ENCODE data around the gene ROPN1B. TPM values are rescaled to one million over a fixed set of nuclear protein-coding genes. Genes with fewer than 3 reads are reported as not detected.

The ROPN1B gene
- total and polyA plus RNA-seq, 2 of the 8 experiments (the other 6 are each of a cell fraction or from before 2014, with no cell fraction given), result 0.30 TPM; not detected in 1

GRCh38 chr3:126025862-126026261 is 56.9 kb downstream of the ROPN1B start:
- Histone ChIP-seq H3K27me3 (replicated peaks in 1 of 4; ENCODE audit: control insufficient read depth in 3 of 4, extremely low read depth in 1 of 4, insufficient read depth in 3 of 4, low read length in 3 of 4) (no peaks in the 10 kb centered on the region), H2AK5ac (ENCODE audit: low read depth, low read length) (no peak overlapping the region), H4K20me1 (replicated peaks in 1 of 2; ENCODE audit: control insufficient read depth in 1 of 2, insufficient read depth in 2 of 2, low read length in 2 of 2) (no peaks in the 10 kb centered on the region), H2BK5ac (ENCODE audit: low read depth, low read length) (no peak overlapping the region; the same call in 1 of the 2 replicates), H2BK15ac (ENCODE audit: low read length) (no peak overlapping the region), H3K23me2 (ENCODE audit: low read depth, low read length) (no peaks in the 10 kb centered on the region), H4K5ac (ENCODE audit: insufficient read length, low read depth, low read length) (no peak overlapping the region), H3K56ac (replicated peaks; ENCODE audit: insufficient read length, low read depth, low read length) (no peak overlapping the region), H2AFZ (ENCODE audit: low read length) (no peak overlapping the region), H3K4ac (replicated peaks; ENCODE audit: insufficient read length, low read depth, low read length) (no peak overlapping the region), H3K36me3 (ENCODE audit: control insufficient read depth in 2 of 4, insufficient read depth in 4 of 4, low read length in 3 of 4) (peaks cover 0 to 3% (median 1%) of the 10 kb centered on the region in 4 experiments; a peak in 2 of 8 replicates), H2BK20ac (ENCODE audit: low read length) (no peak overlapping the region), H3K14ac (ENCODE audit: insufficient read length) (no peak overlapping the region), H3K4me1 (replicated peaks in 1 of 4; ENCODE audit: control insufficient read depth in 3 of 4, insufficient read depth in 4 of 4, low read length in 3 of 4) (peaks cover 0 to 12% (median 2%) of the 10 kb centered on the region in 4 experiments; a peak in 4 of 7 replicates), H2BK120ac (replicated peaks; ENCODE audit: low read depth, low read length) (no peak overlapping the region), H2BK12ac (ENCODE audit: low read depth, low read length) (peak overlapping the region; percentile 27; the same call in 1 of the 2 replicates), H3K79me1 (ENCODE audit: low read depth, low read length) (no peaks in the 10 kb centered on the region), H3K18ac (ENCODE audit: extremely low read depth, low read length) (no peak overlapping the region), H3K9ac (replicated peaks in 1 of 4; ENCODE audit: extremely low read depth in 1 of 4, low read depth in 3 of 4, low read length in 3 of 4) (no peak overlapping the region), H3K27ac (ENCODE audit: low read depth, low read length) (no peak overlapping the region), H3K79me2 (ENCODE audit: control insufficient read depth in 1 of 2, insufficient read depth in 2 of 2, low read length in 2 of 2) (no peaks in the 10 kb centered on the region), H3K4me2 (ENCODE audit: insufficient read depth in 1 of 2, low read depth in 2 of 2, low read length in 2 of 2) (no peak overlapping the region), H3K4me3 (ENCODE audit: extremely low read depth in 1 of 4, insufficient read depth in 2 of 4, low read depth in 3 of 4, low read length in 4 of 4) (no peak overlapping the region), H4K91ac (replicated peaks; ENCODE audit: insufficient read length, low read length) (no peak overlapping the region), H4K8ac (ENCODE audit: extremely low read depth, insufficient read depth, low read length) (no peak overlapping the region; the same call in 1 of the 2 replicates), H3K23ac (ENCODE audit: insufficient read length) (no peak overlapping the region), H3K9me3 (ENCODE audit: insufficient read depth in 2 of 2, low read depth in 1 of 2, low read length in 1 of 2) (peaks cover 24 to 26% of the 10 kb centered on the region in 2 experiments)
- 81% methylated on average over 4 of the region's 4 CpGs; no CpG with 5 or more reads in 1 of the 2 experiments for WGBS, 2 experiments (ENCODE audit: extremely low coverage in 1 of 2, insufficient coverage in 1 of 2, insufficient read length in 1 of 2, insufficient replicate concordance in 2 of 2, low coverage in 1 of 2, low lambda C conversion rate in 2 of 2, missing lambda C conversion rate in 1 of 2)
- DNase-seq (ENCODE audit: low read depth in 1 of 2, low spot score in 2 of 2) (peak in 1 of 2 experiments; percentile 19), FAIRE-seq (no peak)
- ChIA-PET CTCF (ENCODE audit: partially characterized antibody) (interaction anchor here (0.9 to 1.1 kb wide), 3 partner anchors 17 to 20 kb away, joined by 4 read pairs; no protein-coding TSS in a partner anchor), POLR2A (ENCODE audit: partially characterized antibody) (no interaction called here)
- TF ChIP-seq SP1 (IDR thresholded peaks at IDR 0.05; ENCODE audit: low read depth, low read length) (no peak), RFX5 (IDR thresholded peaks at IDR 0.05; ENCODE audit: borderline replicate concordance, low read depth, low read length) (no peak), ASH2L (IDR thresholded peaks at IDR 0.05; ENCODE audit: low read length) (no peak), TBP (IDR thresholded peaks at IDR 0.05; ENCODE audit: low read depth, low read length) (no peak), GTF2F1 (IDR thresholded peaks at IDR 0.05; ENCODE audit: borderline replicate concordance, low read depth, low read length) (no peak), POU5F1 (IDR thresholded peaks at IDR 0.05; ENCODE audit: low read depth, low read length) (no peak)
